Measurements from ENCODE around the gene PIRT. TPM values are rescaled to one million over a fixed set of nuclear protein-coding genes. Genes with fewer than 3 reads are reported as not detected.

The PIRT gene
- total RNA-seq, 1 experiment from 2014 or later = not detected

DNA sequence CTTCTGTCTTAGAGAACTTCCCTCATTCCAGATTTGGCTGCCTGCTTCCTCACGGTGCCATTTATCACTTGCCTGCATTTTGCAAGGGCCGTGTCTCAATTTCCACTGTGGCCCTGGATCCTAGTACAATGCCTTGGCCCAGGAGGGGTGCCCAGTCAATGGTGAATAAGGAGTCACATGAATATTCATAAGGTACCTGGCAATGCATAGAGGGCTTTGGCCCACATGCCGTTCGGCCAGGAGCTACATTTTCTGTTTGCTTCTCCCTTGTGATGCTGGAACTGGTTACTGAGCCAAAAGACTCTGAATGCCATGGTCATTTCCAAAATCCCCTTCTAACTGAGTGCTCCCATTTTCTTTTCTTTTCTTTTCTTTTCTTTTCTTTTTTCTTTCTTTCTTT, 4.8 kb upstream of the PIRT start:
- Histone ChIP-seq H3K4me2 (ENCODE audit: low read length) (no peak overlapping the region), H3K9me2 (ENCODE audit: insufficient read depth) (no peaks in the 10 kb centered on the region), H3K9ac (ENCODE audit: low read length) (no peak overlapping the region), H3K4me3 (replicated peaks in 1 of 2; ENCODE audit: low read depth in 1 of 2, low read length in 2 of 2) (no peak overlapping the region), H2AFZ (ENCODE audit: low read depth, low read length, poor library complexity, severe bottlenecking) (no peak overlapping the region), H4K20me1 (ENCODE audit: insufficient read depth) (no peaks in the 10 kb centered on the region), H3K4me1 (ENCODE audit: control insufficient read depth in 1 of 2, insufficient read depth in 2 of 2, low read length in 2 of 2) (peaks cover 4% of the 10 kb centered on the region in 2 experiments; a peak in 2 of 4 replicates), H3K9me3 (ENCODE audit: control insufficient read depth in 1 of 2, insufficient read depth in 1 of 2, low read depth in 1 of 2, low read length in 2 of 2) (no peaks in the 10 kb centered on the region), H3K27me3 (ENCODE audit: insufficient read depth, low read length) (no peaks in the 10 kb centered on the region), H3K36me3 (ENCODE audit: control insufficient read depth in 1 of 2, insufficient read depth in 2 of 2, low read length in 2 of 2) (no peaks in the 10 kb centered on the region), H3K27ac (ENCODE audit: low read depth, low read length) (no peak overlapping the region), H3K79me2 (ENCODE audit: insufficient read depth, low read length) (no peaks in the 10 kb centered on the region)
- no peak for DNase-seq (ENCODE audit: low read depth, low spot score)
- ChIA-PET RAD21 (ENCODE audit: low non-redundant PET in 1 of 2, low total read pairs in 2 of 2, uncharacterized antibody in 2 of 2, unreplicated experiment in 2 of 2) (interaction anchor here in 1 of 2 experiments (0.7 kb wide), 1 partner anchor 106 kb away, joined by 3 read pairs; no protein-coding TSS in a partner anchor), CTCF (interaction anchor here (3.3 kb wide), 1 partner anchor 105 kb away, joined by 31 read pairs; no protein-coding TSS in a partner anchor), POLR2A (no interaction called here)
- intact Hi-C loops (cut with micrococcal nuclease) = loop anchor here (5.0 to 10.0 kb wide), 2 partner anchors 210 to 548 kb away; no protein-coding TSS in a partner anchor
- no peak for ATAC-seq
- TF ChIP-seq FOSL1 (IDR thresholded peaks at IDR 0.05; ENCODE audit: low read depth) (no peak), SP1 (IDR thresholded peaks at IDR 0.05; ENCODE audit: low read depth) (no peak), YY1 (IDR thresholded peaks at IDR 0.05; ENCODE audit: extremely low read depth, insufficient replicate concordance, low read depth, low read length) (no peak), ZFX (IDR thresholded peaks at IDR 0.05) (no peak)
- no TSS peak for BruUV-seq (replicated peaks)

DNA sequence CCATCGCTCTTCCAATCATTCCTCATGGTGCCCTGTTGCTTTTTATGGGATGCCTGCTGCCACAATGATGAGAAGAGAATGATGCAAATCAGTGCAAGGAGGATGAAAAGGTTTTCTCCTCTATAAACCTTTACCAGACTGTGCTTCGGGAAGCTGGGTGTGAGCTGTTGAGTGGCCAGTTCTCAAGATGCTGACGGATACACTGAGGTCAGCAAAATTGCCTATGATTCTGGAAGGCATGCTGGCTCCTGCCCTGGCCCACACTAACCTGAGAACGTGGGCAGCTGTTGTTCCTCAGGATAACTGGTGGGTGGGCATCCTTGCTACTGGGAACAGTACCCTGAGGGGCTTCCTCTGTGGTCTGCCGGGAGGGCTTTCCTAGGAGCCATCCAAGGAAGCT, 795 bp upstream of the PIRT start:
- Histone ChIP-seq H3K79me2 (ENCODE audit: insufficient read depth, low read length) (no peaks in the 10 kb centered on the region), H3K36me3 (ENCODE audit: control insufficient read depth in 1 of 2, insufficient read depth in 2 of 2, low read length in 2 of 2) (no peaks in the 10 kb centered on the region), H3K9ac (ENCODE audit: low read length) (no peak overlapping the region), H4K20me1 (ENCODE audit: insufficient read depth) (no peaks in the 10 kb centered on the region), H3K4me1 (ENCODE audit: control insufficient read depth in 1 of 2, insufficient read depth in 2 of 2, low read length in 2 of 2) (no peaks in the 10 kb centered on the region), H3K4me3 (replicated peaks in 1 of 2; ENCODE audit: low read depth in 1 of 2, low read length in 2 of 2) (no peak overlapping the region), H3K27me3 (ENCODE audit: insufficient read depth, low read length) (no peaks in the 10 kb centered on the region), H3K9me2 (ENCODE audit: insufficient read depth) (no peaks in the 10 kb centered on the region), H3K27ac (ENCODE audit: low read depth, low read length) (no peak overlapping the region), H3K9me3 (ENCODE audit: control insufficient read depth in 1 of 2, insufficient read depth in 1 of 2, low read depth in 1 of 2, low read length in 2 of 2) (no peaks in the 10 kb centered on the region), H2AFZ (ENCODE audit: low read depth, low read length, poor library complexity, severe bottlenecking) (no peak overlapping the region), H3K4me2 (ENCODE audit: low read length) (no peak overlapping the region)
- ChIA-PET CTCF (no interaction called here), RAD21 (ENCODE audit: low non-redundant PET in 1 of 2, low total read pairs in 2 of 2, uncharacterized antibody in 2 of 2, unreplicated experiment in 2 of 2) (no interaction called here), POLR2A (no interaction called here)
- DNase-seq (ENCODE audit: low read depth, low spot score) = no peak
- no TSS peak for BruUV-seq (replicated peaks)
- no peak for ATAC-seq
- intact Hi-C loops (cut with micrococcal nuclease) = no loop called here
- TF ChIP-seq JUND (IDR thresholded peaks at IDR 0.05) = no peak
- no peak for TF ChIP-seq FOSL1 (IDR thresholded peaks at IDR 0.05; ENCODE audit: low read depth)
- no peak for TF ChIP-seq CEBPB (IDR thresholded peaks at IDR 0.05; ENCODE audit: low read depth)
- no peak for TF ChIP-seq POLR2AphosphoS5 (IDR thresholded peaks at IDR 0.05; ENCODE audit: low read depth, low read length)
- TF ChIP-seq TCF7L2 (IDR thresholded peaks at IDR 0.05; ENCODE audit: borderline replicate concordance, extremely low read depth, insufficient read depth, insufficient read length) = no peak
- TF ChIP-seq ZNF274 (IDR thresholded peaks at IDR 0.05; ENCODE audit: low read depth, low read length) = no peak
- no peak for TF ChIP-seq SRF (IDR thresholded peaks at IDR 0.05; ENCODE audit: low read depth)
- no peak for TF ChIP-seq ATF3 (IDR thresholded peaks at IDR 0.05)
- TF ChIP-seq CTCF (IDR thresholded peaks at IDR 0.05 in 2 of 3, conservative IDR thresholded peaks at IDR 0.05 in 1 of 3; ENCODE audit: borderline replicate concordance in 1 of 3, insufficient read depth in 1 of 3, low read depth in 2 of 3, low read length in 2 of 3) = no peak
- no peak for TF ChIP-seq SIN3A (IDR thresholded peaks at IDR 0.05; ENCODE audit: low read depth)
- no peak for TF ChIP-seq POLR2A (IDR thresholded peaks at IDR 0.05; ENCODE audit: borderline replicate concordance, extremely low read depth, insufficient read depth, insufficient read length)
- TF ChIP-seq RAD21 (IDR thresholded peaks at IDR 0.05; ENCODE audit: low read depth) = no peak
- no peak for TF ChIP-seq EZH2 (IDR thresholded peaks at IDR 0.05)
- TF ChIP-seq ELF1 (IDR thresholded peaks at IDR 0.05; ENCODE audit: borderline replicate concordance, low read depth) = no peak
- TF ChIP-seq, protein P1, sequence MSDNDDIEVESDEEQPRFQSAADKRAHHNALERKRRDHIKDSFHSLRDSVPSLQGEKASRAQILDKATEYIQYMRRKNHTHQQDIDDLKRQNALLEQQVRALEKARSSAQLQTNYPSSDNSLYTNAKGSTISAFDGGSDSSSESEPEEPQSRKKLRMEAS (IDR thresholded peaks at IDR 0.05) = no peak
- no peak for TF ChIP-seq SP1 (IDR thresholded peaks at IDR 0.05; ENCODE audit: low read depth)
- TF ChIP-seq CBX3 (IDR thresholded peaks at IDR 0.05; ENCODE audit: low read depth) = no peak

Data from HCT116 (cell line).